ENCODE results near the gene MPV17. TPM values are rescaled to one million over a fixed set of nuclear protein-coding genes. Genes with fewer than 3 reads are reported as not detected.

The MPV17 gene
- total and polyA plus RNA-seq, 9 of the 15 experiments (the other 6 are each of a cell fraction or from before 2014, with no cell fraction given): 54.7 to 140 (median 70.2) TPM

- no peak for TF ChIP-seq CHD7 (IDR thresholded peaks at IDR 0.05; ENCODE audit: low read depth, low read length)
- no peak for TF ChIP-seq ZNF449 (CRISPR knock-in tag; IDR thresholded peaks at IDR 0.05)
- TF ChIP-seq CXXC5 (CRISPR knock-in tag; IDR thresholded peaks at IDR 0.05): peak; percentile 84
- TF ChIP-seq POLR2G (IDR thresholded peaks at IDR 0.05; ENCODE audit: low read depth, low read length): peak; percentile 92
- no peak for TF ChIP-seq NUFIP1 (IDR thresholded peaks at IDR 0.05; ENCODE audit: partially characterized antibody)
- TF ChIP-seq ARID1B (IDR thresholded peaks at IDR 0.05): no peak
- no peak for TF ChIP-seq ZNF311 (CRISPR knock-in tag; IDR thresholded peaks at IDR 0.05)
- TF ChIP-seq NCOR1 (IDR thresholded peaks at IDR 0.05): no peak
- TF ChIP-seq SNRNP70 (optimal IDR thresholded peaks at IDR 0.05; ENCODE audit: low read depth, low read length): no peak
- no peak; the same call in 1 of the 2 replicates for TF ChIP-seq CREB1 (IDR thresholded peaks at IDR 0.05)
- peak; percentile 74 for TF ChIP-seq CREB1 (CRISPR knock-in tag; IDR thresholded peaks at IDR 0.05)
- no peak for TF ChIP-seq SREBF2 (CRISPR knock-in tag; IDR thresholded peaks at IDR 0.05)
- no peak; a peak in 1 of 3 replicates for TF ChIP-seq CBX3 (IDR thresholded peaks at IDR 0.05; ENCODE audit: borderline replicate concordance in 1 of 2, low read length in 2 of 2)
- no peak for TF ChIP-seq GATAD2A (IDR thresholded peaks at IDR 0.05)
- no peak for TF ChIP-seq CBX5 (IDR thresholded peaks at IDR 0.05; ENCODE audit: borderline replicate concordance, low read depth)
- no peak for TF ChIP-seq ZNF316 (IDR thresholded peaks at IDR 0.05)
- TF ChIP-seq SMC3 (conservative IDR thresholded peaks at IDR 0.05; ENCODE audit: insufficient read depth, low read depth, low read length): no peak
These were observed at the start of gene MPV17 (continued) for GRCh38 chr2:27322766-27323595.

Measured in K562 (cell line).